ENCODE results near the gene MRPL22.
"Not testable (repeated sequence)": the region's sequence is repeated elsewhere in the genome, so short reads cannot be mapped to it uniquely, and the experiment has no call there.

The MRPL22 gene

GRCh38 chr5:154989626-154990025 lies 48.8 kb downstream of the MRPL22 start:
- Mint-ChIP-seq H3K36me3 (ENCODE audit: low read depth) (no peaks in the 10 kb centered on the region), H3K27me3 (peaks cover 12% of the 10 kb centered on the region), H3K27ac (no peak overlapping the region), H3K9me3 (no peaks in the 10 kb centered on the region), H3K4me3 (no peak overlapping the region), H3K4me1 (ENCODE audit: low read depth) (peaks cover 5% of the 10 kb centered on the region)
- intact Hi-C loops (cut with micrococcal nuclease), result no loop called here

DNA sequence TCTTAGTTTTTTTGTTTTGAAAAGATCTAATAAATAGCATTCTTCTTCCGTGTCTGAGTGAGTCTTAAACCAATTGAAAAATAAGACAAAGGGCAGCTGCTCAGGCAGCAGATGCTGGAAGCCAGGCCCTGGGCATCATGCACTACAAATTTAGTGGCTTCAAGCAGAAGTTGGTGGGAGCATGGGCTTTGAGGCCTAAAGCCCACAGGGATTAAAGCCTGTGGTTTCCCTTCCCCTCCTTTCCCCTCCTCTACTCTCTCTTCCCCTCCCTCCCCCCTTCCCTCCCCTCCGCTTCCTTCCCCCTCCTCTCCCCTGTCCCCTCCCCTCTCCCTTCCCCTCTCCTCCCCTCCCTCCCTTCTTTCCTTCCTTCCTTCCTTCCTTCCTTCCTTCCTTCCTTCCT lies 52.6 kb downstream of the MRPL22 start:
- peaks cover 5% of the 10 kb centered on the region for H3K4me1 Mint-ChIP-seq (ENCODE audit: low read depth)
- H3K9me3 Mint-ChIP-seq, result no peaks in the 10 kb centered on the region
- H3K27me3 Mint-ChIP-seq, result peaks cover 5% of the 10 kb centered on the region

GRCh38 chr5:154995679-154996078 lies 54.8 kb downstream of the MRPL22 start:
- intact Hi-C loops (cut with micrococcal nuclease), result no loop called here
- Mint-ChIP-seq H3K4me1 (ENCODE audit: low read depth) (peaks cover under 1% of the 10 kb centered on the region), H3K4me3 (no peak overlapping the region), H3K9me3 (no peaks in the 10 kb centered on the region), H3K27me3 (peaks cover 7% of the 10 kb centered on the region), H3K27ac (no peak overlapping the region), H3K36me3 (ENCODE audit: low read depth) (no peaks in the 10 kb centered on the region)

More for the DNA sequence above, 52.6 kb downstream of the MRPL22 start:
- Mint-ChIP-seq H3K4me3 (no peak overlapping the region), H3K36me3 (ENCODE audit: low read depth) (no peaks in the 10 kb centered on the region), H3K27ac (no peak overlapping the region)
- intact Hi-C loops (cut with micrococcal nuclease), result no loop called here

- Mint-ChIP-seq H3K4me1 (ENCODE audit: low read depth) (no peaks in the 10 kb centered on the region), H3K27ac (no peak overlapping the region), H3K36me3 (ENCODE audit: low read depth) (no peaks in the 10 kb centered on the region), H3K27me3 (peaks cover 3% of the 10 kb centered on the region), H3K4me3 (no peak overlapping the region), H3K9me3 (no peaks in the 10 kb centered on the region)
- intact Hi-C loops (cut with micrococcal nuclease), result no loop called here
Observed at GRCh38 chr5:154997746-154998145, 56.9 kb downstream of the MRPL22 start.

GRCh38 chr5:154999865-155000264 lies 59.0 kb downstream of the MRPL22 start:
- no peaks in the 10 kb centered on the region for H3K4me1 Mint-ChIP-seq (ENCODE audit: low read depth)
- no peak overlapping the region for H3K27ac Mint-ChIP-seq
- H3K9me3 Mint-ChIP-seq, result no peaks in the 10 kb centered on the region
- H3K36me3 Mint-ChIP-seq (ENCODE audit: low read depth), result no peaks in the 10 kb centered on the region
- H3K4me3 Mint-ChIP-seq, result no peak overlapping the region
- peaks cover 3% of the 10 kb centered on the region for H3K27me3 Mint-ChIP-seq
- intact Hi-C loops (cut with micrococcal nuclease), result loop anchor here (10.0 kb wide), 1 partner anchor 355 kb away; no protein-coding TSS in a partner anchor

- H3K36me3 Mint-ChIP-seq (ENCODE audit: low read depth), result no peaks in the 10 kb centered on the region
- intact Hi-C loops (cut with micrococcal nuclease), result loop anchor here (10.0 kb wide), 1 partner anchor 357 kb away; no protein-coding TSS in a partner anchor
- H3K4me3 Mint-ChIP-seq, result no peak overlapping the region
- no peak overlapping the region for H3K27ac Mint-ChIP-seq
- H3K4me1 Mint-ChIP-seq (ENCODE audit: low read depth), result no peaks in the 10 kb centered on the region
- peaks cover 8% of the 10 kb centered on the region for H3K27me3 Mint-ChIP-seq
- H3K9me3 Mint-ChIP-seq, result no peaks in the 10 kb centered on the region
Observed at GRCh38 chr5:155001523-155001922, 60.6 kb downstream of the MRPL22 start.

- H3K9me3 Mint-ChIP-seq; H3K36me3 Mint-ChIP-seq (ENCODE audit: low read depth); H3K4me3 Mint-ChIP-seq; H3K27ac Mint-ChIP-seq; H3K4me1 Mint-ChIP-seq (ENCODE audit: low read depth); H3K27me3 Mint-ChIP-seq: not testable (repeated sequence)
- intact Hi-C loops (cut with micrococcal nuclease), result loop anchor here (10.0 kb wide), 1 partner anchor 358 kb away; no protein-coding TSS in a partner anchor
Observed at GRCh38 chr5:155002722-155003121, 61.8 kb downstream of the MRPL22 start.

DNA sequence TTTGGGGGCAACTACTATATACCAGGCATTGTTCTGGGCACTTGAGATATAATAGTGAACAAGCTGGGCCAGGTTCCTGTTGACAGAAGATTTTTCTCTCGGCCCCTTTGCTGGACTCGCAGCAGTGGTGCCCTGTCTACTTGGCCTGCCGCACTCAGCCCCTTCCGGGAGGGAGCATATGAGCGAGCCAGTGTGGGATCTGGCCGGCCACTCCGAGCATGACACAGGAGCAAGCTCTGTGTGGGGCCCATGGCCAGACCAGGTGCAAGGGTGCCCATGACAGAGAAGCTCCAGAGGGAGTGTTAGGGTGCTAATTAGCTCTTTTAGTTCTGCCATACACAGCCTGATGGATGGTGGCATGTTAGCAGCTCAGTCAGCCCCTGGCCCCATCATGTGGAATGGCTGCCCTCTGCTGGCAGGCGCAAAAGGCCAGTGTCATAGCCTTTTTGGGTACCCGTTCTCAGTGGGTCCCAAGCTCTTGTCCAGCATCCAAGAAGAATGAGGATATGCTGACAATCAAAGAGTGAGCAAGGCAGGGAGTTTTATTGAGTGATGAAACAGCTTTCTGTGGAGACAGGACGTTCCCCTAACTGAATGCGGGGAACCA lies 63.4 kb downstream of the MRPL22 start:
- H3K9me3 Mint-ChIP-seq, result no peaks in the 10 kb centered on the region
- intact Hi-C loops (cut with micrococcal nuclease), result loop anchor here (2.0 to 10.0 kb wide), 3 partner anchors 31 to 359 kb away; no protein-coding TSS in a partner anchor
- no peak overlapping the region for H3K4me3 Mint-ChIP-seq
- H3K27ac Mint-ChIP-seq, result no peak overlapping the region
- H3K27me3 Mint-ChIP-seq, result peaks cover 7% of the 10 kb centered on the region
- no peaks in the 10 kb centered on the region for H3K4me1 Mint-ChIP-seq (ENCODE audit: low read depth)
- H3K36me3 Mint-ChIP-seq (ENCODE audit: low read depth), result no peaks in the 10 kb centered on the region

DNA sequence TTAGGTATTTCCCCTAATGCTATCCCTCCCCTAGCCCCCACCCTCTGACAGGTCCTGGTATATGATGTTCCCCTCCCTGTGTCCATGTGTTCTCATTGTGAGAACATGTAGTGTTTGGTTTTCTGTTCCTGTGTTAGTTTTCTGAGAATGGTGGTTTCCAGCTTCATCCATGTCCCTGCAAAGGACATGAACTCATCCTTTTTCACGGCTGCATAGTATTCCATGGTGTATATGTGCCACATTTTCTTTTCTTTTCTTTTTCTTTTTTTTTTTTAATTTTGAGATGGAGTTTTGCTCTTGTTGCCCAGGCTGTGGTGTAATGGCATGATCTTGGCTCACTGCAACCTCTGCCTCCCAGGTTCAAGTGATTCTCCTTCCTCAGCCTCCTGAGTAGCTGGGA lies 65.4 kb downstream of the MRPL22 start:
- H3K27me3 Mint-ChIP-seq; H3K9me3 Mint-ChIP-seq; H3K36me3 Mint-ChIP-seq (ENCODE audit: low read depth); H3K4me1 Mint-ChIP-seq (ENCODE audit: low read depth); H3K4me3 Mint-ChIP-seq; H3K27ac Mint-ChIP-seq: not testable (repeated sequence)
- intact Hi-C loops (cut with micrococcal nuclease), result loop anchor here (10.0 kb wide), 1 partner anchor 361 kb away; no protein-coding TSS in a partner anchor

GRCh38 chr5:155008669-155009068 lies 67.8 kb downstream of the MRPL22 start:
- H3K36me3 Mint-ChIP-seq (ENCODE audit: low read depth), result no peaks in the 10 kb centered on the region

DNA sequence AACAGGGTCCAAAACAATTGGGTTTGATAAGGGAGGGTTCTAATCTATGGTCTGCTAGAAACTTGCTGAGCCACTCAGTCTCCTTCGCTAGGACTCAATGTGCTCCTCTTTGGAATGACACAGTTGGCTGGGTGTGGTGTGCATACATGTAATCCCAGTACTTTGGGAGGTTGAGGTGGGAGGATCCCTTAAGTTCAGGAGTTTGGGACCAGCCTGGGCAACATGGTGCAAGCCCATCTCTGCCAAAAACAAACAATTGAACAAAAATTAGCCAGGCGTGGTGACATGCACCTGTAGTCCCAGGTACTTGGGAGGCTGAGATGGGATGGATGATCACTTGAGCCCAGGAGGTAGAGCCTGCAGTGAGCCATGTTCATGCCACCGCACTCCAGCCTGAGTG lies 70.0 kb downstream of the MRPL22 start:
- H3K4me3 Mint-ChIP-seq, result no peak overlapping the region
- no peaks in the 10 kb centered on the region for H3K9me3 Mint-ChIP-seq
- H3K4me1 Mint-ChIP-seq (ENCODE audit: low read depth), result no peaks in the 10 kb centered on the region
- intact Hi-C loops (cut with micrococcal nuclease), result no loop called here
- H3K27me3 Mint-ChIP-seq, result peaks cover 15% of the 10 kb centered on the region
- H3K27ac Mint-ChIP-seq, result no peak overlapping the region
- no peaks in the 10 kb centered on the region for H3K36me3 Mint-ChIP-seq (ENCODE audit: low read depth)

More at GRCh38 chr5:155008669-155009068, 67.8 kb downstream of the MRPL22 start:
- Mint-ChIP-seq H3K4me1 (ENCODE audit: low read depth) (no peaks in the 10 kb centered on the region), H3K27me3 (peaks cover 14% of the 10 kb centered on the region), H3K9me3 (no peaks in the 10 kb centered on the region), H3K27ac (no peak overlapping the region), H3K4me3 (no peak overlapping the region)
- intact Hi-C loops (cut with micrococcal nuclease), result loop anchor here (10.0 kb wide), 1 partner anchor 364 kb away; no protein-coding TSS in a partner anchor

DNA sequence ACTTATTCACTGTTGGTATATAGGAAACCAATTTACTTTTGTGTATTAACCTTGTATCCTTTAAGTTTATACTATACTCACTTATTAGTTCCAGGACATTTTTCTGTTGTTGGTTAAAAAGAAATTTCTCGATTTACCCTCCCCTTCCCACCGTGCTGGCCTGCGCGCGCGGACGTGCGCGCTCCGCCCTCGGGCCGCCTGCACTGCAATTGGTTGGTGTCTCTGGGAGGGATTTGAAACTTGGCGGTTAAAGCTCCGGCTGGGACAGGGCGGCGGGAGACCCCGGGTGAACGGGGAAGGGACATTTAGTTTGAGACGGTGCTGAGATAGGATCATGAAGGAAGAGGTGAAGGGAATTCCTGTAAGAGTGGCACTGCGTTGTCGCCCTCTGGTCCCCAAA lies 72.7 kb downstream of the MRPL22 start, which contains the start of gene KIF4B:
TSS of gene KIF4B (plus strand) at position 230 of the 400 bp plus-strand sequence. CDS start at position 335, 105 bp downstream.
- Mint-ChIP-seq H3K36me3 (ENCODE audit: low read depth) (no peaks in the 10 kb centered on the region), H3K27me3 (peaks cover 12% of the 10 kb centered on the region), H3K9me3 (no peaks in the 10 kb centered on the region), H3K27ac (no peak within 1 kb of the TSS), H3K4me1 (ENCODE audit: low read depth) (no peaks in the 10 kb centered on the region), H3K4me3 (no peak within 1 kb of the TSS)
- intact Hi-C loops (cut with micrococcal nuclease), result no loop called here

GRCh38 chr5:155015239-155015638 lies 74.4 kb downstream of the MRPL22 start:
- Mint-ChIP-seq H3K27me3 (peaks cover 10% of the 10 kb centered on the region), H3K4me3 (no peak overlapping the region), H3K27ac (no peak overlapping the region), H3K36me3 (ENCODE audit: low read depth) (no peaks in the 10 kb centered on the region), H3K9me3 (no peaks in the 10 kb centered on the region), H3K4me1 (ENCODE audit: low read depth) (no peaks in the 10 kb centered on the region)
- intact Hi-C loops (cut with micrococcal nuclease), result no loop called here

DNA sequence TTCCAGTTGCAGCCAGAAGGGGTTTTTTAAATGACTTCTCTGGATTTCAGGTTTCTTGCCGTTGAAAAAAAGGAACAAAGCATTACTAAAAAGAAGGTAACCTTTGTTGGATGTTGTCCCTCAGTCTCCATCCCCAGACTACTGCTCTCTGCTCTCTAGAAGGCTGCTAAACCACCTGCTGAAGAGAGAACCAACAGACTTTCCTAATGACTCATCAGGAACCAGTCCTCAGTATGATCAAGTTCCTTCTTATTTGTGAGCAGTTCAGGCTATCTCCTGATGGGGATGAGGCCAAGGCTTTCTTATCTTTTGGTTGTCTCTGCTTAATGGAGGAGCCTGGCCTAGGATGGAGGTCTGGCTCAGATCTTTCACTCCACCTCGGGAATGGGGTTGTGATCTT lies 76.7 kb downstream of the MRPL22 start:
- H3K9me3 Mint-ChIP-seq, result no peaks in the 10 kb centered on the region
- no peak overlapping the region for H3K27ac Mint-ChIP-seq
- no peaks in the 10 kb centered on the region for H3K4me1 Mint-ChIP-seq (ENCODE audit: low read depth)
- peaks cover 8% of the 10 kb centered on the region for H3K27me3 Mint-ChIP-seq
- intact Hi-C loops (cut with micrococcal nuclease), result no loop called here
- no peaks in the 10 kb centered on the region for H3K36me3 Mint-ChIP-seq (ENCODE audit: low read depth)
- H3K4me3 Mint-ChIP-seq, result no peak overlapping the region
